ENCODE results near the gene CDK17.

DNA sequence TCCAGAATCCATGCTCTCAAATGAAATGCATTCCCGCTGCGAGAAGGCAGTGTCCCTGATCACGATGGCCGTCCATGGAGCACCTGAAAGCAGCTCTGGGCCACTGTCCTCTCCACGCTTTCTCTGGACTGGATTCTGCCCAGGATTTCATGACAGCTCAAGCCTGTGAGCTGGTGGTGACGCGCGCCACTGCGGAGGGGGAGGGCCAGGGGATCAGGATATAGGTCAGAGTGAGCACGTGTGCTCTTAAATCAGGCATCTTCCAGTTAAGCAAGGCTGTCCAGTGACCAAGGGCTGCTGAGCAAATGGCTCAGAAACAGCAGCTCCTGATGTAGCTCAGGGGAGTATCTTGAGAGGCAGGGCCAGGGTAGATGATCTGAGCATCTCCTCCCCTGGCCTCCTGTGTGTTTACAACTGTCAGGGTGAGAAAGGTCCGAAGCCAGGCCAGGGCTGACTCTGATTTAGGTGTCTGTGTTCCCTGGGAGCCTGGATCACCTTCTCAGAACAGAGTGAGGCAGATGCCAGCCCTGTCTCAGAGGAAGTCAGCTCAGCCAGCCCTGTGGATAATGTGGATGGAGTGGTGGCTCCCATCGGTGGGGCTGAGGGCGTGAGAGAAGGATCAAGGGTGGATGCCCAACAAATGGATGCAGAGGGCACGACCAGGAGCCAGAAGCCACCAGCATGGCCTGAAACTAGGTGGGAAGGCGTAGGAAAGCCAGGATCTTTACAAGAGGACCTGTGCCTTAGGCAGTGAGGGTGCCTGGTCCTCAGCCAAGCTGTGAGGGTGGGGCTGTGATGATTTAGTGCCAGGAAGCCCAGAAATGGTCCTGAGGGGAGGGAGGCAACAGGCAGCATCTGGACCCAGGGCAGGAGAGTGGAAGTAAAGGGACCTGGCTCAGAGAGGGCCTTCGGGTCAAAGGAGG, 150.8 kb downstream of the CDK17 start:
- TF ChIP-seq, protein P1, sequence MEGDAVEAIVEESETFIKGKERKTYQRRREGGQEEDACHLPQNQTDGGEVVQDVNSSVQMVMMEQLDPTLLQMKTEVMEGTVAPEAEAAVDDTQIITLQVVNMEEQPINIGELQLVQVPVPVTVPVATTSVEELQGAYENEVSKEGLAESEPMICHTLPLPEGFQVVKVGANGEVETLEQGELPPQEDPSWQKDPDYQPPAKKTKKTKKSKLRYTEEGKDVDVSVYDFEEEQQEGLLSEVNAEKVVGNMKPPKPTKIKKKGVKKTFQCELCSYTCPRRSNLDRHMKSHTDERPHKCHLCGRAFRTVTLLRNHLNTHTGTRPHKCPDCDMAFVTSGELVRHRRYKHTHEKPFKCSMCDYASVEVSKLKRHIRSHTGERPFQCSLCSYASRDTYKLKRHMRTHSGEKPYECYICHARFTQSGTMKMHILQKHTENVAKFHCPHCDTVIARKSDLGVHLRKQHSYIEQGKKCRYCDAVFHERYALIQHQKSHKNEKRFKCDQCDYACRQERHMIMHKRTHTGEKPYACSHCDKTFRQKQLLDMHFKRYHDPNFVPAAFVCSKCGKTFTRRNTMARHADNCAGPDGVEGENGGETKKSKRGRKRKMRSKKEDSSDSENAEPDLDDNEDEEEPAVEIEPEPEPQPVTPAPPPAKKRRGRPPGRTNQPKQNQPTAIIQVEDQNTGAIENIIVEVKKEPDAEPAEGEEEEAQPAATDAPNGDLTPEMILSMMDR (conservative IDR thresholded peaks at IDR 0.05; ENCODE audit: low read length): no peak
- TF ChIP-seq EZH2phosphoT487 (IDR thresholded peaks at IDR 0.05; ENCODE audit: borderline replicate concordance): no peak
